ENCODE data around the gene FCRL1.

The FCRL1 gene

DNA sequence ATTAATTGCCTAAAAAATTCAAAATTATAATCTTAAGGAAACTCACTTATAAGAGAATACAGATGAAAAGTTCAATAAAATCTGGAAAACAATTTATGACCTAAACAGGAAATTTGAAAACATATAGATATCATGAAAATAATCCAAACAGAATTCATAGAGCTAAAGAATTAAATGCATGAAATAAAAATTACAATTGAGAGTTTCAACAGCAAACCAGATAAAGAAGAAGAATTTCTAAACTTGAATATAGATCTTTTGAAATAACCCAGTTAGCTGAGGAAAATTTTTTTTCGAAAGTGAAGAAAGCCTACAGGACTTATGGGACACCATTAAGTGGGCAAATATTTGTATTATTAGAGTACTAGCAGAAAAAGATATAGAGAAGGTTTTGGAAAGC lies 6.7 kb downstream of the FCRL1 start:
- TF ChIP-seq EGR1 (IDR thresholded peaks at IDR 0.05) (no peak), EP300 (IDR thresholded peaks at IDR 0.05; ENCODE audit: borderline replicate concordance) (no peak), ZBTB7A (IDR thresholded peaks at IDR 0.05; ENCODE audit: low read depth) (no peak)

DNA sequence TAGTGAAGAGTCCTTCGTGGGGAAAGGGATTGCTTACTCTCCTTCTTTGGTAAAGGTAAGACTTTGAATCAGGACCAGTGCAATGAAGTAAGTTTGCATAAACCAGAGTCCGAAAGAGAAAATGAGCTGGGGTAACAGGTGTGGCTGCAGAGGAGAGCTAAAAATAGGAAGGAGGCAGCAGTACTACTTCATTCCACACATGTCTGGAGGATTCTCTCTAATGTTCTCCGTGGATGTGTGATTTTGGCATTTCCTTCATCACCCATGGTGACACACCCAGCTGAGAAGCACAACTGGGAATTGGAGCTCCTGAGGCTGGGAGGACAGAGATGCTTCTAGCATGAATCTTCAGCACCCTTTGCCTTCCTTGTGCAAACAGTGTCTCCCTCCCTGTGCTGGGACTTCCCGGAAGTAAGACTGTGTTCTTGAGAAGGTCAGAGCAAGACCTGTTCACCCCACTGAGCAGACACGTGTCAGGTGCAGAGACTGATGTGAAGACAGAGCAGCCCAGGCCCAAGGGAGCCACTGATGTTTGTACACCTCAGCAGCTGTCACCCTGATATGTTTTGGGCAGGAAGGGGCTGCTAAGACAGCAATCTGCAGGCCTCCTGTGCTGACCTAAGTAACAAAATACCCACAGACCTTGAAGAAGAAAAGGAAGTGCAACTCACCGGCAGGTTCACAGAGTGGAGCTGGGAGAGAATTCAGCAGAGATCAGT lies 13.3 kb downstream of the FCRL1 start:
- TF ChIP-seq TEAD4 (IDR thresholded peaks at IDR 0.05) (no peak), TAF1 (IDR thresholded peaks at IDR 0.05; ENCODE audit: low read depth) (no peak), CEBPB (IDR thresholded peaks at IDR 0.05) (no peak), EP300 (IDR thresholded peaks at IDR 0.05; ENCODE audit: borderline replicate concordance) (no peak), EGR1 (IDR thresholded peaks at IDR 0.05) (no peak), RAD21 (IDR thresholded peaks at IDR 0.05; ENCODE audit: low read depth) (no peak), ZBTB7A (IDR thresholded peaks at IDR 0.05; ENCODE audit: low read depth) (no peak), TCF12 (IDR thresholded peaks at IDR 0.05; ENCODE audit: low read depth) (no peak), CREB1 (IDR thresholded peaks at IDR 0.05; ENCODE audit: low read depth) (no peak), FOXM1 (IDR thresholded peaks at IDR 0.05; ENCODE audit: borderline replicate concordance, low read depth) (no peak), YY1 (IDR thresholded peaks at IDR 0.05; ENCODE audit: low read depth) (no peak), NFIC (IDR thresholded peaks at IDR 0.05) (no peak)
- TF ChIP-seq, protein P1, sequence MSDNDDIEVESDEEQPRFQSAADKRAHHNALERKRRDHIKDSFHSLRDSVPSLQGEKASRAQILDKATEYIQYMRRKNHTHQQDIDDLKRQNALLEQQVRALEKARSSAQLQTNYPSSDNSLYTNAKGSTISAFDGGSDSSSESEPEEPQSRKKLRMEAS (IDR thresholded peaks at IDR 0.05): no peak
- TF ChIP-seq, protein P2, sequence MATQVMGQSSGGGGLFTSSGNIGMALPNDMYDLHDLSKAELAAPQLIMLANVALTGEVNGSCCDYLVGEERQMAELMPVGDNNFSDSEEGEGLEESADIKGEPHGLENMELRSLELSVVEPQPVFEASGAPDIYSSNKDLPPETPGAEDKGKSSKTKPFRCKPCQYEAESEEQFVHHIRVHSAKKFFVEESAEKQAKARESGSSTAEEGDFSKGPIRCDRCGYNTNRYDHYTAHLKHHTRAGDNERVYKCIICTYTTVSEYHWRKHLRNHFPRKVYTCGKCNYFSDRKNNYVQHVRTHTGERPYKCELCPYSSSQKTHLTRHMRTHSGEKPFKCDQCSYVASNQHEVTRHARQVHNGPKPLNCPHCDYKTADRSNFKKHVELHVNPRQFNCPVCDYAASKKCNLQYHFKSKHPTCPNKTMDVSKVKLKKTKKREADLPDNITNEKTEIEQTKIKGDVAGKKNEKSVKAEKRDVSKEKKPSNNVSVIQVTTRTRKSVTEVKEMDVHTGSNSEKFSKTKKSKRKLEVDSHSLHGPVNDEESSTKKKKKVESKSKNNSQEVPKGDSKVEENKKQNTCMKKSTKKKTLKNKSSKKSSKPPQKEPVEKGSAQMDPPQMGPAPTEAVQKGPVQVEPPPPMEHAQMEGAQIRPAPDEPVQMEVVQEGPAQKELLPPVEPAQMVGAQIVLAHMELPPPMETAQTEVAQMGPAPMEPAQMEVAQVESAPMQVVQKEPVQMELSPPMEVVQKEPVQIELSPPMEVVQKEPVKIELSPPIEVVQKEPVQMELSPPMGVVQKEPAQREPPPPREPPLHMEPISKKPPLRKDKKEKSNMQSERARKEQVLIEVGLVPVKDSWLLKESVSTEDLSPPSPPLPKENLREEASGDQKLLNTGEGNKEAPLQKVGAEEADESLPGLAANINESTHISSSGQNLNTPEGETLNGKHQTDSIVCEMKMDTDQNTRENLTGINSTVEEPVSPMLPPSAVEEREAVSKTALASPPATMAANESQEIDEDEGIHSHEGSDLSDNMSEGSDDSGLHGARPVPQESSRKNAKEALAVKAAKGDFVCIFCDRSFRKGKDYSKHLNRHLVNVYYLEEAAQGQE (IDR thresholded peaks at IDR 0.05; ENCODE audit: low read depth): no peak
- TF ChIP-seq, protein P3, sequence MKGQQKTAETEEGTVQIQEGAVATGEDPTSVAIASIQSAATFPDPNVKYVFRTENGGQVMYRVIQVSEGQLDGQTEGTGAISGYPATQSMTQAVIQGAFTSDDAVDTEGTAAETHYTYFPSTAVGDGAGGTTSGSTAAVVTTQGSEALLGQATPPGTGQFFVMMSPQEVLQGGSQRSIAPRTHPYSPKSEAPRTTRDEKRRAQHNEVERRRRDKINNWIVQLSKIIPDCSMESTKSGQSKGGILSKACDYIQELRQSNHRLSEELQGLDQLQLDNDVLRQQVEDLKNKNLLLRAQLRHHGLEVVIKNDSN (IDR thresholded peaks at IDR 0.05): no peak

DNA sequence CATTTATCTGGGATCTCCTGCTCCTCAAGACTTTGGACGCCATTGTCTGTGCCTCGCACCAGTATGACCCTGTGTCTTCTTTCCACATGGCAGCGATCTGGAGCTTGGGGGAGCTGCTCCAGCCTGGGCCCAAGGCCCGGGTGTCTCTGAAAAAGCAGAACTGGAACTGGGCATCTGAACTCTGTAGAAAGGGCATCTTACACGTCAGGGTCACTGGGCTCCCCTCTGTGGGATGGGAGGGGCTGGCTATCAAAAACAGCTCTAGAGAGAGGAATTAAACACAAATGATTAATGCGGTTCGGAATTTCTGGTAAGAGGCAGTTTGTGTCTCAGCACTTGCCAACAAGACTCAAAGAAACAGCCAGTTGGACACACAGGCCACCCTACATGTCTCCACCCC lies 16.1 kb downstream of the FCRL1 start:
- TF ChIP-seq, protein P1 (IDR thresholded peaks at IDR 0.05): no peak
- TF ChIP-seq EP300 (IDR thresholded peaks at IDR 0.05; ENCODE audit: borderline replicate concordance): no peak
- TF ChIP-seq, protein P2 (IDR thresholded peaks at IDR 0.05; ENCODE audit: low read depth): no peak
- no peak for TF ChIP-seq EGR1 (IDR thresholded peaks at IDR 0.05)
- TF ChIP-seq RAD21 (IDR thresholded peaks at IDR 0.05; ENCODE audit: low read depth): no peak
- no peak for TF ChIP-seq YY1 (IDR thresholded peaks at IDR 0.05; ENCODE audit: low read depth)
- no peak for TF ChIP-seq FOXM1 (IDR thresholded peaks at IDR 0.05; ENCODE audit: borderline replicate concordance, low read depth)
- no peak for TF ChIP-seq NFIC (IDR thresholded peaks at IDR 0.05)
- TF ChIP-seq CEBPB (IDR thresholded peaks at IDR 0.05): no peak
- TF ChIP-seq TEAD4 (IDR thresholded peaks at IDR 0.05): no peak
- TF ChIP-seq CREB1 (IDR thresholded peaks at IDR 0.05; ENCODE audit: low read depth): no peak

DNA sequence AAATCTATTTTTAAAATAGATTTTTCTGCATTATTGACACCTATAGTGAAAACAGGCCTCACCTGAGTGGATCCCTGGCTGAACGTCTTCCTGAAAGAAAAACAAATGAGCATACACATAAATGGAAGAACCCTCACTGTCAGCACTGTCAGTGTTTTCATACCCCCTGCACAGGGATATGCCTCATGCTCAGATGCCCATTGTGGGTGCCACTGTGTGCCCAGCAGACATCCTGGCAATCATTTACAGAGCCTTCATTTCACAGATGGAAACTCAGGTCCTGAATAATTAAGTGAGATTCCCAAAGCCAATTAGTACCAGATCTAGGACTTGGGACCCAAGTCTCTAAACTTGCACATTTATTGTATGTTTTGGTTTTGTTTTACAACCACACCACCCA lies 19.9 kb downstream of the FCRL1 start:
- TF ChIP-seq EGR1 (IDR thresholded peaks at IDR 0.05): no peak

DNA sequence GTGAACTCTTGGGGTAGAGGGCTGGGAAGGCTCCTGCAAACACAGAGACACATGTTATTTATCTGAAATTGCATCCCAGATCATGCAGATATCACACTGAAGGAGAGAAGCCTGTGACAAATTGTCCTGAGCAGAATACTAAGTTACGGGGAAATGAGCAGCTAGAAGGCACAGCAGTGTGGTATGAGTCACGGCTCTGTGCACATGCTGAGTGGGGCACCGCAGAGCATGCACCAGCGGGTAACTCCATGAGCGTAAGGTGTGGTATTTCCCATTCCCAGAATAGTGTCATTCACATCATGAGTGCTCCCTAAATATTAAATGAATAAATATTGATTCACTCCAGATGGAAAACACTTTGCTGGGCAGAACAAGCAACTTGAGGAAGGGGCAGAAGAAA lies 21.7 kb downstream of the FCRL1 start:
- TF ChIP-seq, protein P1 (IDR thresholded peaks at IDR 0.05): no peak
- no peak for TF ChIP-seq EGR1 (IDR thresholded peaks at IDR 0.05)
- no peak for TF ChIP-seq TEAD4 (IDR thresholded peaks at IDR 0.05)
- TF ChIP-seq YY1 (IDR thresholded peaks at IDR 0.05; ENCODE audit: low read depth): no peak
- no peak for TF ChIP-seq ZBTB7A (IDR thresholded peaks at IDR 0.05; ENCODE audit: low read depth)
- no peak for TF ChIP-seq CREB1 (IDR thresholded peaks at IDR 0.05; ENCODE audit: low read depth)
- no peak for TF ChIP-seq TCF12 (IDR thresholded peaks at IDR 0.05; ENCODE audit: low read depth)
- TF ChIP-seq, protein P3 (IDR thresholded peaks at IDR 0.05): no peak
- TF ChIP-seq TAF1 (IDR thresholded peaks at IDR 0.05; ENCODE audit: low read depth): no peak
- TF ChIP-seq, protein P2 (IDR thresholded peaks at IDR 0.05; ENCODE audit: low read depth): no peak
- TF ChIP-seq EP300 (IDR thresholded peaks at IDR 0.05; ENCODE audit: borderline replicate concordance): no peak
- no peak for TF ChIP-seq FOXM1 (IDR thresholded peaks at IDR 0.05; ENCODE audit: borderline replicate concordance, low read depth)
- no peak for TF ChIP-seq CEBPB (IDR thresholded peaks at IDR 0.05)

All from Ishikawa (cell line).